ENCODE results near the gene TMEM19. TPM values are rescaled to one million over a fixed set of nuclear protein-coding genes. Genes with fewer than 3 reads are reported as not detected.

TMEM19 gene
- total and polyA plus RNA-seq, 2 of the 8 experiments (the other 6 are each of a cell fraction or from before 2014, with no cell fraction given): 12.6 to 19.1 TPM

- TF ChIP-seq ATF2 (IDR thresholded peaks at IDR 0.05; ENCODE audit: low read length): no peak
- TF ChIP-seq SP4 (IDR thresholded peaks at IDR 0.05; ENCODE audit: low read length): no peak
- no peak for TF ChIP-seq POU5F1 (IDR thresholded peaks at IDR 0.05; ENCODE audit: low read depth, low read length)
- no peak for TF ChIP-seq RAD21 (IDR thresholded peaks at IDR 0.05 in 1 of 2, conservative IDR thresholded peaks at IDR 0.05 in 1 of 2; ENCODE audit: low read depth in 2 of 2, low read length in 2 of 2)
- no peak for TF ChIP-seq JUN (IDR thresholded peaks at IDR 0.05; ENCODE audit: low read depth, low read length)
- TF ChIP-seq TAF1 (IDR thresholded peaks at IDR 0.05; ENCODE audit: low read depth, low read length): peak; percentile 37; the same call in 1 of the 2 replicates
- TF ChIP-seq TCF12 (IDR thresholded peaks at IDR 0.05; ENCODE audit: low read depth, low read length): no peak
- TF ChIP-seq TEAD4 (IDR thresholded peaks at IDR 0.05; ENCODE audit: low read depth, low read length): no peak
- TF ChIP-seq ASH2L (IDR thresholded peaks at IDR 0.05; ENCODE audit: low read length): no peak
- peak; percentile 97; the same call in 1 of the 2 replicates for TF ChIP-seq RBBP5 (IDR thresholded peaks at IDR 0.05; ENCODE audit: borderline replicate concordance, low read depth, low read length)
- no peak for TF ChIP-seq GABPA (IDR thresholded peaks at IDR 0.05; ENCODE audit: borderline replicate concordance, insufficient read depth, low read length)
- TF ChIP-seq USF2 (IDR thresholded peaks at IDR 0.05; ENCODE audit: low read length): no peak
- TF ChIP-seq CHD2 (IDR thresholded peaks at IDR 0.05; ENCODE audit: low read length): no peak
- no peak for TF ChIP-seq CEBPB (IDR thresholded peaks at IDR 0.05; ENCODE audit: low read depth, low read length)
- TF ChIP-seq EZH2 (IDR thresholded peaks at IDR 0.05; ENCODE audit: low read depth, low read length, severe bottlenecking): no peak
- no peak for TF ChIP-seq SIRT6 (IDR thresholded peaks at IDR 0.05; ENCODE audit: low read length)
- TF ChIP-seq CTCF (IDR thresholded peaks at IDR 0.05; ENCODE audit: control extremely low read depth in 1 of 3, insufficient read depth in 1 of 3, low read depth in 1 of 3, low read length in 3 of 3): no peak
- TF ChIP-seq TBP (IDR thresholded peaks at IDR 0.05; ENCODE audit: low read depth, low read length): peak; percentile 7; the same call in 1 of the 2 replicates
- peak; percentile 62 for TF ChIP-seq MAX (IDR thresholded peaks at IDR 0.05)
Observed at GRCh38 chr12:71662849-71663560, 22.9 kb upstream of the TMEM19 start (continued).

Data from H1 (cell line).